Peyer's patch (tissue), 4 donors: ENCODE results near the gene KL.

Source experiments
- CTCF ChIP-seq, 6 experiments: fragments of 450-650 bp in 4 of 6; fragments of 200-600 bp in 2 of 6; sonication (generic) in 1 of 6; IDR thresholded peaks; one replicate each; pipeline ENCODE4 v1.5.1; 2017 to 2019; ENCODE audit warnings: antibody characterized with exemption in 6 of 6, mild to moderate bottlenecking in 3 of 6, moderate library complexity in 1 of 6
- POLR2A ChIP-seq, 2 donors: fragments of 450-650 bp; IDR thresholded peaks; one replicate each; pipeline ENCODE4 v1.5.1; 2017; ENCODE audit warnings: antibody characterized with exemption in 2 of 2, mild to moderate bottlenecking in 2 of 2, moderate library complexity in 2 of 2

- TF ChIP-seq CTCF (IDR thresholded peaks at IDR 0.05), result no peak
- TF ChIP-seq POLR2A (IDR thresholded peaks at IDR 0.05), result no peak
These were observed 17.3 kb upstream of the KL start for GRCh38 chr13:32998966-32999365.
